Measurements from ENCODE around the gene ORMDL1. TPM values are rescaled to one million over a fixed set of nuclear protein-coding genes. Genes with fewer than 3 reads are reported as not detected.

The ORMDL1 gene
- total and polyA plus RNA-seq, 2 of the 13 experiments (the other 11 are each of a cell fraction or from before 2014, with no cell fraction given): 67.5 to 160 TPM

- peak in 1 of 2 experiments; percentile 51; a peak in 1 of 4 replicates for TF ChIP-seq ATF4 (CRISPR knock-in tag; IDR thresholded peaks at IDR 0.05)
- peak; percentile 89; the same call in 1 of the 2 replicates for TF ChIP-seq ZNF569 (CRISPR knock-in tag; IDR thresholded peaks at IDR 0.05; ENCODE audit: borderline replicate concordance)
- TF ChIP-seq ZNF639 (CRISPR knock-in tag; conservative IDR thresholded peaks at IDR 0.05): 0 out of 2 replicates have a peak, but pooled peaks have one; percentile 56
- TF ChIP-seq GZF1 (CRISPR knock-in tag; IDR thresholded peaks at IDR 0.05): peak; percentile 93
- no peak for TF ChIP-seq ZNF652 (CRISPR knock-in tag; IDR thresholded peaks at IDR 0.05; ENCODE audit: borderline replicate concordance, low read depth)
- peak; percentile 92 for TF ChIP-seq ZNF543 (CRISPR knock-in tag; IDR thresholded peaks at IDR 0.05)
- no peak; the same call in none of the 2 replicates for TF ChIP-seq MTA1 (CRISPR knock-in tag; IDR thresholded peaks at IDR 0.05; ENCODE audit: borderline replicate concordance)
- TF ChIP-seq ZNF354B (CRISPR knock-in tag; IDR thresholded peaks at IDR 0.05): 0 out of 2 replicates have a peak, but pooled peaks have one; percentile 36
- TF ChIP-seq ZNF589 (CRISPR knock-in tag; conservative IDR thresholded peaks at IDR 0.05): peak; percentile 85; the same call in 1 of the 2 replicates
- 0 out of 2 replicates have a peak, but pooled peaks have one; percentile 29 for TF ChIP-seq SMAD9 (CRISPR knock-in tag; IDR thresholded peaks at IDR 0.05)
- no peak for TF ChIP-seq RNF219 (CRISPR knock-in tag; IDR thresholded peaks at IDR 0.05)
- TF ChIP-seq ATF7 (IDR thresholded peaks at IDR 0.05): peak; percentile 93
- TF ChIP-seq ATF7 (CRISPR knock-in tag; IDR thresholded peaks at IDR 0.05): peak; percentile 96
- peak; percentile 71 for TF ChIP-seq E2F1 (CRISPR knock-in tag; IDR thresholded peaks at IDR 0.05)
- TF ChIP-seq ZNF577 (CRISPR knock-in tag; IDR thresholded peaks at IDR 0.05; ENCODE audit: borderline replicate concordance, low read depth): no peak
- no peak for TF ChIP-seq HNRNPUL1 (IDR thresholded peaks at IDR 0.05; ENCODE audit: low read depth, low read length)
- TF ChIP-seq NFYC (CRISPR knock-in tag; IDR thresholded peaks at IDR 0.05): no peak
- peak; percentile 70; the same call in 1 of the 2 replicates for TF ChIP-seq HNF1B (CRISPR knock-in tag; IDR thresholded peaks at IDR 0.05)
- TF ChIP-seq ZNF710 (CRISPR knock-in tag; IDR thresholded peaks at IDR 0.05; ENCODE audit: borderline replicate concordance): peak; percentile 24; the same call in 1 of the 2 replicates
Observed at GRCh38 chr2:189762551-189763298, 21.4 kb downstream of the ORMDL1 start, which contains the start of gene OSGEPL1 (continued).
